Measurements from ENCODE around the gene TAS2R7.

GRCh38 chr12:10829994-10830393 lies 27.6 kb upstream of the TAS2R7 start:
- TF ChIP-seq CTCF (IDR thresholded peaks at IDR 0.05): no peak
- no peak for TF ChIP-seq POLR2A (IDR thresholded peaks at IDR 0.05)
